ENCODE results near the gene ADGRD1.
"Not testable (repeated sequence)": the region's sequence is repeated elsewhere in the genome, so short reads cannot be mapped to it uniquely, and the experiment has no call there.

ADGRD1 gene

GRCh38 chr12:131124487-131125280, 171.0 kb downstream of the ADGRD1 start:
- H3K4me2 ChIP-seq (ENCODE audit: low read length) = no peak overlapping the region
- no peaks in the 10 kb centered on the region for H3K36me3 ChIP-seq (ENCODE audit: insufficient read depth, low read length)
- H3K4me1 ChIP-seq (ENCODE audit: control insufficient read depth, insufficient read depth, low read length) = no peaks in the 10 kb centered on the region
- H3K27me3 ChIP-seq (ENCODE audit: control insufficient read depth, insufficient read depth, low read length) = no peaks in the 10 kb centered on the region
- peaks cover 12% of the 10 kb centered on the region for H3K9me3 ChIP-seq (replicated peaks; ENCODE audit: low read length)
- no peak overlapping the region for H3K4me3 ChIP-seq (ENCODE audit: low read length)
- H3K9ac ChIP-seq (ENCODE audit: low read depth, low read length) = no peak overlapping the region

GRCh38 chr12:131126662-131127173, 173.0 kb downstream of the ADGRD1 start:
- no peak overlapping the region for H3K4me2 ChIP-seq (ENCODE audit: low read length)
- H3K4me3 ChIP-seq (ENCODE audit: low read length) = no peak overlapping the region
- H3K27me3 ChIP-seq (ENCODE audit: control insufficient read depth, insufficient read depth, low read length) = no peaks in the 10 kb centered on the region
- no peaks in the 10 kb centered on the region for H3K4me1 ChIP-seq (ENCODE audit: control insufficient read depth, insufficient read depth, low read length)
- H3K36me3 ChIP-seq (ENCODE audit: insufficient read depth, low read length) = no peaks in the 10 kb centered on the region
- H3K9ac ChIP-seq (ENCODE audit: low read depth, low read length) = no peak overlapping the region
- H3K9me3 ChIP-seq (replicated peaks; ENCODE audit: low read length) = peaks cover 3% of the 10 kb centered on the region

DNA sequence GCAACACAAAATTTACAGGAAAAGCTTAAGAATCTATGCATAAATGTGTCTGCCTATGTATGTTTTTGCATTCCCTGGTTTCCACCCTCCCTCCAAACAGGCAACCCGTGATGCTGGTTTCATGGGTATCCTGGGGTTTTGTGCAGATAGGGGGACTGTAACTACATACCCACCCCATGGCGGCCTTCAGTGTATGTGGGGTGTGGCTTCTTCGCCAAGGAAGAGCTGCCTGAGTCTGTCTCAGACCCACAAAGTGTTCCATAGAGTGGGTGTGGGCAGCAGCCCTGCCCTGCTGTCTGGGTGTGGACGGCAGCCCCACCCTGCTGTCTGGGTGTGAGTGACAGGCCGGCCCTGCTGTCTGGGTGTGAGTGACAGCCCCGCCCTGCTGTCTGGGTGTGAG, 174.8 kb downstream of the ADGRD1 start:
- Histone ChIP-seq H3K9ac (ENCODE audit: low read depth, low read length) (no peak overlapping the region), H3K4me1 (ENCODE audit: control insufficient read depth, insufficient read depth, low read length) (no peaks in the 10 kb centered on the region), H3K36me3 (ENCODE audit: insufficient read depth, low read length) (no peaks in the 10 kb centered on the region), H3K27me3 (ENCODE audit: control insufficient read depth, insufficient read depth, low read length) (no peaks in the 10 kb centered on the region), H3K9me3 (replicated peaks; ENCODE audit: low read length) (peaks cover 3% of the 10 kb centered on the region), H3K4me3 (ENCODE audit: low read length) (no peak overlapping the region), H3K4me2 (ENCODE audit: low read length) (no peak overlapping the region)

GRCh38 chr12:131128966-131129619, 175.4 kb downstream of the ADGRD1 start:
- H3K36me3 ChIP-seq (ENCODE audit: insufficient read depth, low read length); H3K27me3 ChIP-seq (ENCODE audit: control insufficient read depth, insufficient read depth, low read length); H3K4me2 ChIP-seq (ENCODE audit: low read length); H3K4me3 ChIP-seq (ENCODE audit: low read length); H3K9ac ChIP-seq (ENCODE audit: low read depth, low read length); H3K4me1 ChIP-seq (ENCODE audit: control insufficient read depth, insufficient read depth, low read length); H3K9me3 ChIP-seq (replicated peaks; ENCODE audit: low read length): not testable (repeated sequence)

DNA sequence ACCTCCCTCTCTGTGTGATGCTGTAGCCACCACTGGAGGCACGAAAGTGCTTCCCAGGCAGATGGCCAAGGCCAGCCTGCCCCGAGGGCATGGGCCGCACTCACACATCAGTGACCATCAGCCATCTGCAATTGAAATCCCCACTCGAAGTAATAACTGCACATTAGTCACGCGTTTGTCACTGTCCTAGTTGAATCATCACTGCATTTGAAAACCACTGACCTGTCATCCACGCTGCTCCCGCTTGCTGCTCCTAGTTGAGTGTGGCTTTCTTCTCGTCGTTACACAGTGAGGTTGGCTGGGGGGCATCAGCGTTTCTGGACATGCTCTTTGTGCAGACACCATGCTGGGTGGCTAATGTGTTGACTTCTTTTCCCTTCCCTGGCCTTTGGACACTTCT, 176.1 kb downstream of the ADGRD1 start:
- no peaks in the 10 kb centered on the region for H3K27me3 ChIP-seq (ENCODE audit: control insufficient read depth, insufficient read depth, low read length)
- no peaks in the 10 kb centered on the region for H3K36me3 ChIP-seq (ENCODE audit: insufficient read depth, low read length)
- H3K9ac ChIP-seq (ENCODE audit: low read depth, low read length) = no peak overlapping the region
- no peak overlapping the region for H3K4me2 ChIP-seq (ENCODE audit: low read length)
- H3K9me3 ChIP-seq (replicated peaks; ENCODE audit: low read length) = peaks cover 3% of the 10 kb centered on the region
- H3K4me3 ChIP-seq (ENCODE audit: low read length) = no peak overlapping the region
- H3K4me1 ChIP-seq (ENCODE audit: control insufficient read depth, insufficient read depth, low read length) = no peaks in the 10 kb centered on the region

GRCh38 chr12:131130311-131130911, 176.7 kb downstream of the ADGRD1 start:
- Histone ChIP-seq H3K9me3 (replicated peaks; ENCODE audit: low read length) (peaks cover 3% of the 10 kb centered on the region), H3K4me3 (ENCODE audit: low read length) (no peak overlapping the region), H3K4me1 (ENCODE audit: control insufficient read depth, insufficient read depth, low read length) (no peaks in the 10 kb centered on the region), H3K4me2 (ENCODE audit: low read length) (no peak overlapping the region), H3K9ac (ENCODE audit: low read depth, low read length) (no peak overlapping the region), H3K27me3 (ENCODE audit: control insufficient read depth, insufficient read depth, low read length) (no peaks in the 10 kb centered on the region), H3K36me3 (ENCODE audit: insufficient read depth, low read length) (no peaks in the 10 kb centered on the region)

GRCh38 chr12:131131077-131131807, 177.5 kb downstream of the ADGRD1 start:
- no peak overlapping the region for H3K4me2 ChIP-seq (ENCODE audit: low read length)
- no peak overlapping the region for H3K9ac ChIP-seq (ENCODE audit: low read depth, low read length)
- no peak overlapping the region for H3K4me3 ChIP-seq (ENCODE audit: low read length)
- no peaks in the 10 kb centered on the region for H3K4me1 ChIP-seq (ENCODE audit: control insufficient read depth, insufficient read depth, low read length)
- H3K9me3 ChIP-seq (replicated peaks; ENCODE audit: low read length) = peaks cover 8% of the 10 kb centered on the region
- H3K36me3 ChIP-seq (ENCODE audit: insufficient read depth, low read length) = no peaks in the 10 kb centered on the region
- no peaks in the 10 kb centered on the region for H3K27me3 ChIP-seq (ENCODE audit: control insufficient read depth, insufficient read depth, low read length)

- Histone ChIP-seq H3K4me1 (ENCODE audit: control insufficient read depth, insufficient read depth, low read length) (no peaks in the 10 kb centered on the region), H3K9ac (ENCODE audit: low read depth, low read length) (no peak overlapping the region), H3K4me3 (ENCODE audit: low read length) (no peak overlapping the region), H3K27me3 (ENCODE audit: control insufficient read depth, insufficient read depth, low read length) (no peaks in the 10 kb centered on the region), H3K9me3 (replicated peaks; ENCODE audit: low read length) (peaks cover 8% of the 10 kb centered on the region), H3K36me3 (ENCODE audit: insufficient read depth, low read length) (no peaks in the 10 kb centered on the region), H3K4me2 (ENCODE audit: low read length) (no peak overlapping the region)
Observed at GRCh38 chr12:131131808-131132117, 178.1 kb downstream of the ADGRD1 start.

- Histone ChIP-seq H3K27me3 (ENCODE audit: control insufficient read depth, insufficient read depth, low read length) (no peaks in the 10 kb centered on the region), H3K4me3 (ENCODE audit: low read length) (no peak overlapping the region), H3K9me3 (replicated peaks; ENCODE audit: low read length) (peaks cover 8% of the 10 kb centered on the region), H3K9ac (ENCODE audit: low read depth, low read length) (no peak overlapping the region), H3K4me1 (ENCODE audit: control insufficient read depth, insufficient read depth, low read length) (no peaks in the 10 kb centered on the region), H3K36me3 (ENCODE audit: insufficient read depth, low read length) (no peaks in the 10 kb centered on the region), H3K4me2 (ENCODE audit: low read length) (no peak overlapping the region)
Observed at GRCh38 chr12:131132118-131132892, 178.6 kb downstream of the ADGRD1 start.

GRCh38 chr12:131133015-131133905, 179.6 kb downstream of the ADGRD1 start:
- Histone ChIP-seq H3K4me3 (ENCODE audit: low read length) (no peak overlapping the region), H3K9me3 (replicated peaks; ENCODE audit: low read length) (peaks cover 8% of the 10 kb centered on the region), H3K9ac (ENCODE audit: low read depth, low read length) (no peak overlapping the region), H3K4me1 (ENCODE audit: control insufficient read depth, insufficient read depth, low read length) (no peaks in the 10 kb centered on the region), H3K4me2 (ENCODE audit: low read length) (no peak overlapping the region), H3K36me3 (ENCODE audit: insufficient read depth, low read length) (no peaks in the 10 kb centered on the region), H3K27me3 (ENCODE audit: control insufficient read depth, insufficient read depth, low read length) (no peaks in the 10 kb centered on the region)

Measured in skeletal muscle satellite cell (primary cell).